Adrenal gland (tissue), 12 donors: ENCODE measurements around the gene HOXC5. TPM values are rescaled to one million over a fixed set of nuclear protein-coding genes. Genes with fewer than 3 reads are reported as not detected.

Source experiments
- DNase-seq, 7 donors: peaks; one replicate each; pipeline ENCODE4 v3.0.0-alpha.2; 2019 to 2020
- H3K27ac ChIP-seq, 5 donors: fragments of 200-600 bp; sonication (generic) in 4 of 5; 1 replicate in 3 of 5; 2 replicates in 2 of 5; pipeline versions ENCODE4 v1.5.1 to v1.8.0; 2016 to 2020; ENCODE audit warnings: mild to moderate bottlenecking in 1 of 5
- H3K27me3 ChIP-seq: fragments of 200-600 bp; 2 replicates; pipeline ENCODE4 v1.8.0; 2021
- H3K36me3 ChIP-seq, 2 donors: fragments of 200-600 bp; replicated peaks in 1 of 2; 1 replicate in 1 of 2; 2 replicates in 1 of 2; pipeline versions ENCODE4 v1.5.1 to v1.8.0; 2018 to 2022
- H3K4me1 ChIP-seq, 2 donors: fragments of 200-600 bp; replicated peaks in 1 of 2; 1 replicate in 1 of 2; 2 replicates in 1 of 2; pipeline versions ENCODE4 v1.5.1 to v1.8.0; 2018 to 2021
- H3K4me3 ChIP-seq, 4 donors: fragments of 200-600 bp; sonication (generic) in 3 of 4; one replicate each; pipeline ENCODE4 v1.5.1; 2016 to 2018
- H3K9me3 ChIP-seq, 3 donors: fragments of 200-600 bp; sonication (generic) in 1 of 3; replicated peaks in 1 of 3; 1 replicate in 2 of 3; 2 replicates in 1 of 3; pipeline versions ENCODE4 v1.5.1 to v1.8.0; 2016 to 2021
- CTCF ChIP-seq, 6 experiments: fragments of 450-650 bp in 4 of 6; fragments of 200-600 bp in 2 of 6; sonication (generic) in 1 of 6; IDR thresholded peaks; 1 replicate in 5 of 6; 2 replicates in 1 of 6; pipeline versions ENCODE4 v1.5.1 to v1.8.0; 2016 to 2021; ENCODE audit warnings: antibody characterized with exemption in 6 of 6, mild to moderate bottlenecking in 2 of 6, moderate library complexity in 1 of 6
- POLR2A ChIP-seq, 2 donors: fragments of 450-650 bp; IDR thresholded peaks; one replicate each; pipeline ENCODE4 v1.6.1; 2017; ENCODE audit warnings: antibody characterized with exemption in 2 of 2, mild to moderate bottlenecking in 2 of 2, moderate library complexity in 1 of 2
- whole genome bisulfite sequencing, 4 donors: extraction: QIAGEN DNeasy Blood & Tissue Kit in 2 of 4; methylation state at CpG; one replicate each; pipeline versions ENCODE4 v1.1.5 to v1.1.7; 2013 to 2017; 5-methylcytosine and 5-hydroxymethylcytosine counted together
- intact Hi-C, 2 donors: fragments of 100-400 bp; cut with DNase I; formaldehyde crosslinking; loops; one replicate each; pipeline versions ENCODE4 v1.14.1 to v1.15.0; 2022 to 2023
- polyA plus RNA-seq, 3 donors: library from polyadenylated mRNA; stranded (reverse); fragments of 200-250 nt in 2 of 3; fragments of 350-450 nt in 1 of 3; fragmentation: Illumina TruSeq in 1 of 3; extraction: RNeasy Lipid Tissue Mini Kit (QIAGEN cat#74804) in 1 of 3; gene quantifications; one replicate each; pipeline ENCODE4 v1.2.3, GENCODE V29; 2013 to 2014
- total RNA-seq, 9 donors: library from RNA; depleted of rRNA in 4 of 9; stranded (reverse); fragments of >200 nt in 4 of 9; fragments of 120-200 nt in 1 of 9; fragmentation: NEBNext Ultra II Directional in 1 of 9; extraction: Animal tissue kit (Norgen Biotek cat#: 25700) in 1 of 9; gene quantifications; one replicate each; pipeline versions ENCODE4 v1.1.0 to v1.2.4, GENCODE V29; 2013 to 2023
- donor health status: healthy with polysubstance abuse.
- donor health status: Bipolar disorder and iron deficiency.
- donor health status: DM: yes; HTN: yes; CAD: no.
- donor health status: DM: no; HTN: no; CAD: no.
- donor health status: DM: no; HTN: no; CAD: no.
- donor health status: DM: yes; HTN: yes; CAD: no.

HOXC5 gene
- total and polyA plus RNA-seq, 12 donors = 0.36 to 1.9 (median 0.77) TPM

GRCh38 chr12:54047160-54047963 lies 14.5 kb downstream of the HOXC5 start:
- intact Hi-C loops = no loop called here

GRCh38 chr12:54047964-54048303 lies 15.1 kb downstream of the HOXC5 start:
- 75 to 79% (median 79%) methylated on average over 8 of the region's 8 CpGs for WGBS, 4 donors
- Histone ChIP-seq H3K27ac (peak overlapping the region in 2 of 5 donors; percentile 54 to 76), H3K36me3 (no peaks in the 10 kb centered on the region), H3K27me3 (peaks cover 3% of the 10 kb centered on the region), H3K4me3 (peak overlapping the region in 1 of 4 donors; percentile 49), H3K9me3 (no peaks in the 10 kb centered on the region), H3K4me1 (peaks cover 0 to 8% of the 10 kb centered on the region in 2 donors)
- no peak for DNase-seq
- TF ChIP-seq POLR2A (IDR thresholded peaks at IDR 0.05) = no peak
- TF ChIP-seq CTCF (IDR thresholded peaks at IDR 0.05) = no peak
- intact Hi-C loops = no loop called here

More at GRCh38 chr12:54047160-54047963, 14.5 kb downstream of the HOXC5 start:
- H3K9me3 ChIP-seq = no peaks in the 10 kb centered on the region
- H3K36me3 ChIP-seq = no peaks in the 10 kb centered on the region
- peaks cover 3% of the 10 kb centered on the region for H3K27me3 ChIP-seq
- H3K27ac ChIP-seq = peak overlapping the region in 3 of 5 donors; percentile 33 to 76 (median 54)
- WGBS, 4 donors = 38 to 58% (median 51%) methylated on average over 31 to 61 of the region's 61 CpGs
- TF ChIP-seq POLR2A (IDR thresholded peaks at IDR 0.05) (no peak), CTCF (IDR thresholded peaks at IDR 0.05) (no peak)
- peak overlapping the region in 1 of 4 donors; percentile 49 for H3K4me3 ChIP-seq
- DNase-seq = no peak
- H3K4me1 ChIP-seq = peaks cover 0 to 4% of the 10 kb centered on the region in 2 donors

- no peak overlapping the region for H3K4me3 ChIP-seq
- peaks cover 0 to 13% of the 10 kb centered on the region in 2 donors for H3K4me1 ChIP-seq
- peaks cover 3% of the 10 kb centered on the region for H3K27me3 ChIP-seq
- H3K9me3 ChIP-seq = no peaks in the 10 kb centered on the region
- H3K27ac ChIP-seq = peak overlapping the region in 1 of 5 donors; percentile 29
- no peaks in the 10 kb centered on the region for H3K36me3 ChIP-seq
- TF ChIP-seq CTCF (IDR thresholded peaks at IDR 0.05) (no peak), POLR2A (IDR thresholded peaks at IDR 0.05) (no peak)
- intact Hi-C loops = no loop called here
- WGBS, 4 donors = 75 to 88% (median 81%) methylated on average over 3 of the region's 3 CpGs
- DNase-seq = no peak
Measured at GRCh38 chr12:54048406-54049093, 15.7 kb downstream of the HOXC5 start.

- Histone ChIP-seq H3K4me1 (peaks cover 0 to 13% of the 10 kb centered on the region in 2 donors), H3K4me3 (no peak overlapping the region), H3K27ac (peak overlapping the region in 1 of 5 donors; percentile 29), H3K9me3 (no peaks in the 10 kb centered on the region), H3K27me3 (peaks cover 3% of the 10 kb centered on the region), H3K36me3 (no peaks in the 10 kb centered on the region)
- 76 to 85% (median 81%) methylated on average over 6 of the region's 6 CpGs for whole genome bisulfite sequencing, 4 donors
- intact Hi-C loops = no loop called here
- no peak for TF ChIP-seq CTCF (IDR thresholded peaks at IDR 0.05)
- no peak for TF ChIP-seq POLR2A (IDR thresholded peaks at IDR 0.05)
- no peak for DNase-seq
Measured at GRCh38 chr12:54049108-54049507, 16.3 kb downstream of the HOXC5 start.
